Liver (tissue), 3 donors: ENCODE results near the gene SLC16A8.

Experiments used
- ATF3 ChIP-seq: IDR thresholded peaks from 2 replicates; pipeline ENCODE4 v1.6.1; 2016; ENCODE audit warnings: antibody characterized with exemption
- CTCF ChIP-seq: fragments of 150-350 bp; IDR thresholded peaks from 2 replicates; pipeline ENCODE4 v1.5.1; 2017; ENCODE audit warnings: improper control_type of control experiment, low read depth, low read length; ENCODE audit not compliant: missing input control
- EGR1 ChIP-seq, 2 donors: IDR thresholded peaks; 2 replicates each; pipeline ENCODE4 v1.6.1; 2016 to 2018; ENCODE audit warnings: antibody characterized with exemption in 2 of 2, low read depth in 2 of 2
- GABPA ChIP-seq, 2 donors: IDR thresholded peaks in 1 of 2; conservative IDR thresholded peaks in 1 of 2; 2 replicates each; pipeline ENCODE4 v1.6.1; 2016; ENCODE audit warnings: antibody characterized with exemption in 2 of 2, mild to moderate bottlenecking in 1 of 2, moderate library complexity in 1 of 2
- HNF4A ChIP-seq, 2 donors: conservative IDR thresholded peaks; 2 replicates each; pipeline ENCODE4 v1.6.1; 2016; ENCODE audit warnings: antibody characterized with exemption in 2 of 2, mild to moderate bottlenecking in 2 of 2
- HNF4G ChIP-seq: IDR thresholded peaks from 2 replicates; pipeline ENCODE4 v1.6.1; 2016; ENCODE audit warnings: antibody characterized with exemption
- JUND ChIP-seq, 2 donors: IDR thresholded peaks; 2 replicates each; pipeline ENCODE4 v1.6.1; 2016; ENCODE audit warnings: antibody characterized with exemption in 2 of 2
- MAX ChIP-seq: IDR thresholded peaks from 2 replicates; pipeline ENCODE4 v1.6.1; 2016; ENCODE audit warnings: antibody characterized with exemption
- RAD21 ChIP-seq, 2 donors: IDR thresholded peaks; 2 replicates each; pipeline ENCODE4 v1.6.1; 2016; ENCODE audit warnings: antibody characterized with exemption in 2 of 2, mild to moderate bottlenecking in 2 of 2
- REST ChIP-seq: IDR thresholded peaks from 2 replicates; pipeline ENCODE4 v1.6.1; 2016; ENCODE audit warnings: antibody characterized with exemption, mild to moderate bottlenecking
- SP1 ChIP-seq: IDR thresholded peaks from 2 replicates; pipeline ENCODE4 v1.6.1; 2018; ENCODE audit warnings: antibody characterized with exemption, mild to moderate bottlenecking
- TAF1 ChIP-seq: conservative IDR thresholded peaks from 2 replicates; pipeline ENCODE4 v1.6.1; 2016; ENCODE audit warnings: antibody characterized with exemption, mild to moderate bottlenecking
- YY1 ChIP-seq: IDR thresholded peaks from 2 replicates; pipeline ENCODE4 v1.6.1; 2016; ENCODE audit warnings: antibody characterized with exemption, mild to moderate bottlenecking
- ZBTB33 ChIP-seq: IDR thresholded peaks from 2 replicates; pipeline ENCODE4 v1.6.1; 2016; ENCODE audit warnings: antibody characterized with exemption
- donor health status: healthy.
- donor health status: healthy.

GRCh38 chr22:38079804-38080203, 4.2 kb downstream of the SLC16A8 start:
- TF ChIP-seq ATF3, result no peak
- TF ChIP-seq ZBTB33, result no peak
- TF ChIP-seq EGR1 (IDR thresholded peaks at IDR 0.05; ENCODE audit: low read depth in 2 of 2), result no peak
- no peak for TF ChIP-seq CTCF
- no peak for TF ChIP-seq SP1
- no peak for TF ChIP-seq RAD21 (IDR thresholded peaks at IDR 0.05)
- TF ChIP-seq HNF4G, result no peak
- no peak for TF ChIP-seq REST
- no peak for TF ChIP-seq MAX
- no peak for TF ChIP-seq JUND (IDR thresholded peaks at IDR 0.05)
- no peak for TF ChIP-seq YY1
- no peak for TF ChIP-seq TAF1
- TF ChIP-seq GABPA (IDR thresholded peaks at IDR 0.05 in 1 of 2, conservative IDR thresholded peaks at IDR 0.05 in 1 of 2), result no peak
- TF ChIP-seq HNF4A (conservative IDR thresholded peaks at IDR 0.05), result no peak
